Activated CD8-positive, alpha-beta memory T cell treated with anti-CD3 and anti-CD28 coated beads for 36 hours (primary cell): ENCODE results near the gene B3GNT8. TPM values are rescaled to one million over a fixed set of nuclear protein-coding genes. Genes with fewer than 3 reads are reported as not detected.

Source experiments
- CTCF ChIA-PET: fragments of 350-600 bp; sonication (Branson Sonifier 250); formaldehyde crosslinking; loops from one replicate; lab custom pipeline; 2021; ENCODE audit warnings: antibody characterized with exemption; lab: Charles Lee
- POLR2A ChIA-PET: fragments of 350-600 bp; sonication (Branson Sonifier 250); formaldehyde crosslinking; loops from one replicate; lab custom pipeline; 2021; ENCODE audit warnings: antibody characterized with exemption; lab: Charles Lee
- total RNA-seq, 2 experiments: library from RNA; stranded (reverse); gene quantifications; one replicate each; pipeline ENCODE4 v1.2.3, GENCODE V29; 2021

The B3GNT8 gene
- total RNA-seq, 2 experiments from 2014 or later, result 0.36 to 0.61 TPM

GRCh38 chr19:41424335-41425173 lies 2.6 kb downstream of the B3GNT8 start:
- CTCF ChIA-PET, result interaction anchor here (0.6 kb wide), 1 partner anchor 54 kb away, joined by 3 read pairs; no protein-coding TSS in a partner anchor
- POLR2A ChIA-PET, result interaction anchor here (0.7 kb wide), 1 partner anchor 647 kb away, joined by 4 read pairs; no protein-coding TSS in a partner anchor

GRCh38 chr19:41422955-41423354 lies 4.2 kb downstream of the B3GNT8 start:
- CTCF ChIA-PET, result interaction anchor here (0.6 kb wide), 1 partner anchor 215 kb away, joined by 3 read pairs; no protein-coding TSS in a partner anchor
- POLR2A ChIA-PET, result no interaction called here

GRCh38 chr19:41422456-41422855 lies 4.7 kb downstream of the B3GNT8 start:
- ChIA-PET POLR2A (no interaction called here), CTCF (no interaction called here)

- CTCF ChIA-PET, result no interaction called here
- POLR2A ChIA-PET, result no interaction called here
Measured at GRCh38 chr19:41421973-41422372, 5.2 kb downstream of the B3GNT8 start.

GRCh38 chr19:41421314-41421713 lies 5.9 kb downstream of the B3GNT8 start:
- ChIA-PET CTCF (interaction anchor here (0.9 kb wide), 1 partner anchor 13 kb away, joined by 3 read pairs; no protein-coding TSS in a partner anchor), POLR2A (no interaction called here)

GRCh38 chr19:41420101-41420880 lies 6.9 kb downstream of the B3GNT8 start:
- ChIA-PET CTCF (interaction anchor here (0.9 kb wide), 1 partner anchor 12 kb away, joined by 3 read pairs; no protein-coding TSS in a partner anchor), POLR2A (interaction anchor here (0.6 kb wide), 1 partner anchor 28 kb away, joined by 4 read pairs; no protein-coding TSS in a partner anchor)

GRCh38 chr19:41416194-41416674 lies 10.9 kb downstream of the B3GNT8 start:
- ChIA-PET POLR2A (no interaction called here), CTCF (no interaction called here)

GRCh38 chr19:41415154-41415571 lies 12.0 kb downstream of the B3GNT8 start:
- CTCF ChIA-PET, result no interaction called here

GRCh38 chr19:41414461-41414860 lies 12.7 kb downstream of the B3GNT8 start:
- POLR2A ChIA-PET, result interaction anchor here (0.6 kb wide), 1 partner anchor 675 kb away, joined by 3 read pairs; no protein-coding TSS in a partner anchor
- CTCF ChIA-PET, result no interaction called here

More at GRCh38 chr19:41415154-41415571, 12.0 kb downstream of the B3GNT8 start:
- POLR2A ChIA-PET, result interaction anchor here (0.5 kb wide), 1 partner anchor 37 kb away, joined by 3 read pairs; no protein-coding TSS in a partner anchor

GRCh38 chr19:41413947-41414346 lies 13.2 kb downstream of the B3GNT8 start:
- ChIA-PET POLR2A (interaction anchor here (0.6 kb wide), 1 partner anchor 675 kb away, joined by 3 read pairs; no protein-coding TSS in a partner anchor), CTCF (no interaction called here)

GRCh38 chr19:41412953-41413352 lies 14.2 kb downstream of the B3GNT8 start:
- CTCF ChIA-PET, result interaction anchor here (0.6 kb wide), 1 partner anchor 209 kb away, joined by 5 read pairs; no protein-coding TSS in a partner anchor
- POLR2A ChIA-PET, result no interaction called here

GRCh38 chr19:41411968-41412265 lies 15.3 kb downstream of the B3GNT8 start:
- ChIA-PET CTCF (interaction anchor here (0.6 kb wide), 1 partner anchor 33 kb away, joined by 3 read pairs; no protein-coding TSS in a partner anchor), POLR2A (no interaction called here)

GRCh38 chr19:41411100-41411967 lies 15.8 kb downstream of the B3GNT8 start:
- ChIA-PET CTCF (interaction anchor here (0.6 kb wide), 1 partner anchor 32 kb away, joined by 3 read pairs; no protein-coding TSS in a partner anchor), POLR2A (interaction anchor here (0.6 kb wide), 1 partner anchor 991 kb away, joined by 3 read pairs; no protein-coding TSS in a partner anchor)

- POLR2A ChIA-PET, result no interaction called here
- CTCF ChIA-PET, result no interaction called here
Measured at GRCh38 chr19:41410336-41411054, 16.7 kb downstream of the B3GNT8 start.

- POLR2A ChIA-PET, result interaction anchor here (0.6 kb wide), 1 partner anchor 47 kb away, joined by 13 read pairs; no protein-coding TSS in a partner anchor
- CTCF ChIA-PET, result interaction anchor here (0.5 to 1.2 kb wide), 2 partner anchors 162 to 295 kb away, joined by 3 to 4 read pairs; partner anchors contain the start of gene CYP2F1
Measured at GRCh38 chr19:41409288-41409687, 17.9 kb downstream of the B3GNT8 start.

GRCh38 chr19:41408846-41409245 lies 18.3 kb downstream of the B3GNT8 start:
- POLR2A ChIA-PET, result interaction anchor here (0.6 kb wide), 1 partner anchor 47 kb away, joined by 13 read pairs; no protein-coding TSS in a partner anchor
- CTCF ChIA-PET, result interaction anchor here (1.0 to 1.2 kb wide), 2 partner anchors 162 to 274 kb away, joined by 3 to 4 read pairs; no protein-coding TSS in a partner anchor

- ChIA-PET POLR2A (interaction anchor here (0.6 kb wide), 1 partner anchor 44 kb away, joined by 5 read pairs; the partner anchor contains the start of gene B9D2), CTCF (interaction anchor here (0.7 to 1.0 kb wide), 5 partner anchors 13 to 931 kb away, joined by 3 to 4 read pairs (median 3); no protein-coding TSS in a partner anchor)
Measured at GRCh38 chr19:41408256-41408655, 18.9 kb downstream of the B3GNT8 start.
